ENCODE data around the gene NCKAP1. TPM values are rescaled to one million over a fixed set of nuclear protein-coding genes. Genes with fewer than 3 reads are reported as not detected.

NCKAP1 gene
- total and polyA plus RNA-seq, 10 of the 15 experiments (the other 5 are each of a cell fraction or from before 2014, with no cell fraction given) = 0.11 to 1.5 (median 0.52) TPM

DNA sequence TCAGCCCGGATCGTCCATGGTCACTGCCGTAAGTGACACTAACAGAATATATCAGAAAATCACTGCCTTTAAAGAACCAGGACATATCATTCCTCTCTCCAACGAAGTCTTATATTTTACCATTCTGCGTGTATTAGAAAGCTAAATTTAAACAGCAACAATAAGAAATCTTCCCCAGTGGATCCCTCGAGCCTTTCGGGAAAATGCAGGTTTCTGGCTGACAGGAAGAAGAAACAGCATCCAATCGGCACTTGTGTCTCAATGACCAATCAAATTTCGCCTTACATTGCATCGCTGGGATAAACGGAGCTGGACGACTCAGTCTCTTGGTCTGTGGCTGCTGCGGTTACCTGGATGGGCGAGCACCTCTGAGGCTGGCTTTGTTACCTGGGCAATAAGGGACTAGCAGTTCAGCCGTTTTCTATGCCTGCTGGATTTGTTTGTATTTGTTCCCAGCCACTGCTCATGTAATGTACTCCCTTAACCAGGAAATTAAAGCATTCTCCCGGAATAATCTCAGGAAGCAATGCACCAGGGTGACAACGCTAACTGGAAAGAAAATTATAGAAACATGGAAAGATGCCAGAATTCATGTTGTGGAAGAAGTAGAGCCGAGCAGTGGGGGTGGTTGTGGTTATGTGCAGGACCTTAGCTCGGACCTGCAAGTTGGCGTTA, 40.3 kb upstream of the NCKAP1 start, which contains the start of gene DUSP19 (continued):
- TF ChIP-seq, protein P1, sequence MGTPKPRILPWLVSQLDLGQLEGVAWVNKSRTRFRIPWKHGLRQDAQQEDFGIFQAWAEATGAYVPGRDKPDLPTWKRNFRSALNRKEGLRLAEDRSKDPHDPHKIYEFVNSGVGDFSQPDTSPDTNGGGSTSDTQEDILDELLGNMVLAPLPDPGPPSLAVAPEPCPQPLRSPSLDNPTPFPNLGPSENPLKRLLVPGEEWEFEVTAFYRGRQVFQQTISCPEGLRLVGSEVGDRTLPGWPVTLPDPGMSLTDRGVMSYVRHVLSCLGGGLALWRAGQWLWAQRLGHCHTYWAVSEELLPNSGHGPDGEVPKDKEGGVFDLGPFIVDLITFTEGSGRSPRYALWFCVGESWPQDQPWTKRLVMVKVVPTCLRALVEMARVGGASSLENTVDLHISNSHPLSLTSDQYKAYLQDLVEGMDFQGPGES (IDR thresholded peaks at IDR 0.05) = 0 out of 2 replicates have a peak, but pooled peaks have one; percentile 44
- TF ChIP-seq KAT2A (conservative IDR thresholded peaks at IDR 0.05; ENCODE audit: control insufficient read depth, low read depth, low read length) = no peak
- TF ChIP-seq MTA3 (IDR thresholded peaks at IDR 0.05; ENCODE audit: borderline replicate concordance, low read length) = peak; percentile 47; the same call in 1 of the 2 replicates
- no peak; the same call in 1 of the 2 replicates for TF ChIP-seq ATF2 (IDR thresholded peaks at IDR 0.05; ENCODE audit: low read length)
- TF ChIP-seq E2F8 (IDR thresholded peaks at IDR 0.05; ENCODE audit: low read depth, partially characterized antibody) = no peak
- TF ChIP-seq SP1 (IDR thresholded peaks at IDR 0.05; ENCODE audit: low read depth, low read length) = peak; percentile 71
- TF ChIP-seq IKZF1 (conservative IDR thresholded peaks at IDR 0.05) = peak; percentile 88
- peak; percentile 96 for TF ChIP-seq RUNX3 (IDR thresholded peaks at IDR 0.05; ENCODE audit: low read length)
- TF ChIP-seq POLR2A (IDR thresholded peaks at IDR 0.05; ENCODE audit: low read depth, low read length) = peak; percentile 68
- TF ChIP-seq, protein P2, sequence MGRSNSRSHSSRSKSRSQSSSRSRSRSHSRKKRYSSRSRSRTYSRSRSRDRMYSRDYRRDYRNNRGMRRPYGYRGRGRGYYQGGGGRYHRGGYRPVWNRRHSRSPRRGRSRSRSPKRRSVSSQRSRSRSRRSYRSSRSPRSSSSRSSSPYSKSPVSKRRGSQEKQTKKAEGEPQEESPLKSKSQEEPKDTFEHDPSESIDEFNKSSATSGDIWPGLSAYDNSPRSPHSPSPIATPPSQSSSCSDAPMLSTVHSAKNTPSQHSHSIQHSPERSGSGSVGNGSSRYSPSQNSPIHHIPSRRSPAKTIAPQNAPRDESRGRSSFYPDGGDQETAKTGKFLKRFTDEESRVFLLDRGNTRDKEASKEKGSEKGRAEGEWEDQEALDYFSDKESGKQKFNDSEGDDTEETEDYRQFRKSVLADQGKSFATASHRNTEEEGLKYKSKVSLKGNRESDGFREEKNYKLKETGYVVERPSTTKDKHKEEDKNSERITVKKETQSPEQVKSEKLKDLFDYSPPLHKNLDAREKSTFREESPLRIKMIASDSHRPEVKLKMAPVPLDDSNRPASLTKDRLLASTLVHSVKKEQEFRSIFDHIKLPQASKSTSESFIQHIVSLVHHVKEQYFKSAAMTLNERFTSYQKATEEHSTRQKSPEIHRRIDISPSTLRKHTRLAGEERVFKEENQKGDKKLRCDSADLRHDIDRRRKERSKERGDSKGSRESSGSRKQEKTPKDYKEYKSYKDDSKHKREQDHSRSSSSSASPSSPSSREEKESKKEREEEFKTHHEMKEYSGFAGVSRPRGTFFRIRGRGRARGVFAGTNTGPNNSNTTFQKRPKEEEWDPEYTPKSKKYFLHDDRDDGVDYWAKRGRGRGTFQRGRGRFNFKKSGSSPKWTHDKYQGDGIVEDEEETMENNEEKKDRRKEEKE (IDR thresholded peaks at IDR 0.05) = no peak
- TF ChIP-seq IRF4 (IDR thresholded peaks at IDR 0.05; ENCODE audit: low read depth, low read length) = no peak
- 0 out of 2 replicates have a peak, but pooled peaks have one; percentile 14 for TF ChIP-seq MTA2 (IDR thresholded peaks at IDR 0.05; ENCODE audit: low read depth)
- no peak for TF ChIP-seq JUNB (IDR thresholded peaks at IDR 0.05)
- no peak for TF ChIP-seq ZBED1 (IDR thresholded peaks at IDR 0.05; ENCODE audit: borderline replicate concordance)
- TF ChIP-seq CHD2 (IDR thresholded peaks at IDR 0.05; ENCODE audit: borderline replicate concordance, low read depth, low read length) = no peak
- TF ChIP-seq, protein P3, sequence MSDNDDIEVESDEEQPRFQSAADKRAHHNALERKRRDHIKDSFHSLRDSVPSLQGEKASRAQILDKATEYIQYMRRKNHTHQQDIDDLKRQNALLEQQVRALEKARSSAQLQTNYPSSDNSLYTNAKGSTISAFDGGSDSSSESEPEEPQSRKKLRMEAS (IDR thresholded peaks at IDR 0.05; ENCODE audit: low read depth, low read length) = no peak
- no peak for TF ChIP-seq TCF12 (IDR thresholded peaks at IDR 0.05; ENCODE audit: low read depth, low read length)
- TF ChIP-seq, protein P4, sequence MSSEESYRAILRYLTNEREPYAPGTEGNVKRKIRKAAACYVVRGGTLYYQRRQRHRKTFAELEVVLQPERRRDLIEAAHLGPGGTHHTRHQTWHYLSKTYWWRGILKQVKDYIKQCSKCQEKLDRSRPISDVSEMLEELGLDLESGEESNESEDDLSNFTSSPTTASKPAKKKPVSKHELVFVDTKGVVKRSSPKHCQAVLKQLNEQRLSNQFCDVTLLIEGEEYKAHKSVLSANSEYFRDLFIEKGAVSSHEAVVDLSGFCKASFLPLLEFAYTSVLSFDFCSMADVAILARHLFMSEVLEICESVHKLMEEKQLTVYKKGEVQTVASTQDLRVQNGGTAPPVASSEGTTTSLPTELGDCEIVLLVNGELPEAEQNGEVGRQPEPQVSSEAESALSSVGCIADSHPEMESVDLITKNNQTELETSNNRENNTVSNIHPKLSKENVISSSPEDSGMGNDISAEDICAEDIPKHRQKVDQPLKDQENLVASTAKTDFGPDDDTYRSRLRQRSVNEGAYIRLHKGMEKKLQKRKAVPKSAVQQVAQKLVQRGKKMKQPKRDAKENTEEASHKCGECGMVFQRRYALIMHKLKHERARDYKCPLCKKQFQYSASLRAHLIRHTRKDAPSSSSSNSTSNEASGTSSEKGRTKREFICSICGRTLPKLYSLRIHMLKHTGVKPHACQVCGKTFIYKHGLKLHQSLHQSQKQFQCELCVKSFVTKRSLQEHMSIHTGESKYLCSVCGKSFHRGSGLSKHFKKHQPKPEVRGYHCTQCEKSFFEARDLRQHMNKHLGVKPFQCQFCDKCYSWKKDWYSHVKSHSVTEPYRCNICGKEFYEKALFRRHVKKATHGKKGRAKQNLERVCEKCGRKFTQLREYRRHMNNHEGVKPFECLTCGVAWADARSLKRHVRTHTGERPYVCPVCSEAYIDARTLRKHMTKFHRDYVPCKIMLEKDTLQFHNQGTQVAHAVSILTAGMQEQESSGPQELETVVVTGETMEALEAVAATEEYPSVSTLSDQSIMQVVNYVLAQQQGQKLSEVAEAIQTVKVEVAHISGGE (CRISPR knock-in tag; IDR thresholded peaks at IDR 0.05) = no peak
- no peak for TF ChIP-seq MEF2B (IDR thresholded peaks at IDR 0.05; ENCODE audit: partially characterized antibody, poor library complexity, severe bottlenecking)
